OCI-LY7 (cell line): Measurements from ENCODE around the gene KLF16. TPM values are rescaled to one million over a fixed set of nuclear protein-coding genes. Genes with fewer than 3 reads are reported as not detected.

ENCODE experiments used
- BruUV-seq: library from RNA; stranded (reverse); fragments of 400-500 nt; replicated peaks from 2 replicates; lab custom pipeline; 2021; lab: Mats Ljungman, UMichigan
- CTCF ChIA-PET: fragments of 300-600 bp; sonication (Branson Sonifier 250); formaldehyde crosslinking; loops from one replicate; lab custom pipeline; 2022; ENCODE audit warnings: antibody characterized with exemption; ENCODE audit not compliant: unreplicated experiment; lab: Charles Lee
- POLR2A ChIA-PET: fragments of 300-600 bp; sonication (Branson Sonifier 250); formaldehyde crosslinking; loops from one replicate; lab custom pipeline; 2022; ENCODE audit warnings: antibody characterized with exemption; lab: Charles Lee
- DNase-seq: peaks from one replicate; pipeline ENCODE4 v3.0.0-alpha.2; 2015; ENCODE audit warnings: low spot score
- H2AFZ ChIP-seq: fragments of 200-600 bp; sonication (generic), shearing (Covaris generic); 2 replicates; pipeline ENCODE4 v1.6.1; 2014; ENCODE audit warnings: mild to moderate bottlenecking, antibody characterized with exemption, low read length, moderate library complexity
- H3K27ac ChIP-seq: fragments of 200-600 bp; sonication (generic); 2 replicates; pipeline ENCODE4 v1.5.1; 2014; ENCODE audit warnings: mixed run types, low read depth, mild to moderate bottlenecking, moderate library complexity, low read length, inconsistent platforms; ENCODE audit not compliant: poor library complexity, severe bottlenecking
- H3K36me3 ChIP-seq: fragments of 200-600 bp; sonication (generic); 2 replicates; pipeline ENCODE4 v1.6.1; 2014; ENCODE audit warnings: mild to moderate bottlenecking, antibody characterized with exemption, low read length, moderate library complexity, mixed read lengths; ENCODE audit not compliant: insufficient read depth
- H3K4me1 ChIP-seq: fragments of 200-600 bp; sonication (generic); 2 replicates; pipeline ENCODE4 v1.5.1; 2014; ENCODE audit warnings: mild to moderate bottlenecking, low read length; ENCODE audit not compliant: insufficient read depth, poor library complexity, severe bottlenecking
- H3K4me2 ChIP-seq: fragments of 200-600 bp; sonication (generic); 2 replicates; pipeline ENCODE4 v1.6.1; 2014; ENCODE audit warnings: mild to moderate bottlenecking, low read length
- H3K4me3 ChIP-seq: fragments of 200-600 bp; sonication (generic); 2 replicates; pipeline ENCODE4 v1.5.1; 2014; ENCODE audit warnings: mild to moderate bottlenecking, low read depth, low read length; ENCODE audit not compliant: poor library complexity, severe bottlenecking
- H3K79me2 ChIP-seq: fragments of 200-600 bp; sonication (generic); 2 replicates; pipeline ENCODE4 v1.6.1; 2016; ENCODE audit warnings: low read depth, mild to moderate bottlenecking, low read length, moderate library complexity, mixed read lengths; ENCODE audit not compliant: insufficient read depth
- H3K9me2 ChIP-seq: fragments of 200-600 bp; sonication (generic); 2 replicates; pipeline ENCODE4 v1.6.1; 2016; ENCODE audit warnings: mild to moderate bottlenecking, low read length, mixed read lengths; ENCODE audit not compliant: insufficient read depth
- H3K9me3 ChIP-seq: fragments of 200-600 bp; sonication (generic); 2 replicates; pipeline ENCODE4 v1.6.1; 2014; ENCODE audit warnings: mild to moderate bottlenecking, mixed run types, low read length, mixed read lengths
- H4K20me1 ChIP-seq: fragments of 200-600 bp; sonication (generic); 2 replicates; pipeline ENCODE4 v1.6.1; 2014; ENCODE audit warnings: mild to moderate bottlenecking, antibody characterized with exemption, low read length, moderate library complexity, mixed read lengths; ENCODE audit not compliant: insufficient read depth
- EZH2phosphoT487 ChIP-seq: fragments of 200-600 bp; sonication (generic); IDR thresholded peaks from 2 replicates; pipeline ENCODE4 v1.6.1; 2018; ENCODE audit warnings: low read depth, borderline replicate concordance, mild to moderate bottlenecking, mixed run types, antibody characterized with exemption, low read length, moderate library complexity, mixed read lengths
- intact Hi-C: fragments of 100-400 bp; cut with micrococcal nuclease; formaldehyde crosslinking; loops from one replicate; pipeline ENCODE4 v1.10.0; 2022; ENCODE audit not compliant: unreplicated experiment
- total RNA-seq, 2 experiments: library from RNA; depleted of rRNA in 1 of 2; stranded (reverse); fragments of >200 nt in 1 of 2; shearing (Covaris generic) in 1 of 2; gene quantifications; 2 replicates each; pipeline ENCODE4 v1.2.3, GENCODE V29; 2014 to 2022
- TF ChIP-seq, protein P1 (sequence below): fragments of 200-600 bp; sonication (generic); conservative IDR thresholded peaks from 2 replicates; pipeline ENCODE4 v1.5.1; 2014; ENCODE audit warnings: mild to moderate bottlenecking, antibody characterized with exemption, low read length, moderate library complexity, mixed read lengths

Gene KLF16
- total RNA-seq, 2 experiments from 2014 or later, result 9.6 to 44.4 TPM

GRCh38 chr19:1868971-1869370, 5.6 kb upstream of the KLF16 start:
- H3K79me2 ChIP-seq, result peaks cover 18% of the 10 kb centered on the region

DNA sequence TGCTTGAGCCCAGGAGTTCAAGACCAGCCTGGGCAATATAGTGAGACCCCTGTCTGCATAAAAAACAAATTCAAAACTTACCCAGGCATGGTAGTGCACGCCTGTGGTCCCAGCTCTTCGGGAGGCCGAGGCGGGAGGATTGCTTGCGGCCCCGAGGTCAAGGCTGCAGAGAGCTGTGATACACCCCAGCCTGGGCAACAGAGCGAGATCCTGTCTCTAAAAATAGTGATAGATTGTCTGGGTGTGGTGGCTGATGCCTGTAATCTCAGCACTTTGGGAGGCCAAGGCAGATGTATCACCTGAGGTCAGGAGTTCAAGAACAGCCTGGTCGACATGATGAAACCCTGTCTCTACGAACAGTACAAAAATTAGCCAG, 4.0 kb upstream of the KLF16 start:
- H3K36me3 ChIP-seq, result peaks cover 40% of the 10 kb centered on the region
- no peak for DNase-seq
- intact Hi-C loops, result no loop called here
- H3K9me3 ChIP-seq, result no peaks in the 10 kb centered on the region
- no TSS peak for BruUV-seq
- peaks cover 8% of the 10 kb centered on the region for H3K4me1 ChIP-seq
- no peak overlapping the region for H3K4me3 ChIP-seq
- ChIA-PET POLR2A (no interaction called here), CTCF (no interaction called here)
- TF ChIP-seq EZH2phosphoT487, result no peak
- TF ChIP-seq, protein P1, sequence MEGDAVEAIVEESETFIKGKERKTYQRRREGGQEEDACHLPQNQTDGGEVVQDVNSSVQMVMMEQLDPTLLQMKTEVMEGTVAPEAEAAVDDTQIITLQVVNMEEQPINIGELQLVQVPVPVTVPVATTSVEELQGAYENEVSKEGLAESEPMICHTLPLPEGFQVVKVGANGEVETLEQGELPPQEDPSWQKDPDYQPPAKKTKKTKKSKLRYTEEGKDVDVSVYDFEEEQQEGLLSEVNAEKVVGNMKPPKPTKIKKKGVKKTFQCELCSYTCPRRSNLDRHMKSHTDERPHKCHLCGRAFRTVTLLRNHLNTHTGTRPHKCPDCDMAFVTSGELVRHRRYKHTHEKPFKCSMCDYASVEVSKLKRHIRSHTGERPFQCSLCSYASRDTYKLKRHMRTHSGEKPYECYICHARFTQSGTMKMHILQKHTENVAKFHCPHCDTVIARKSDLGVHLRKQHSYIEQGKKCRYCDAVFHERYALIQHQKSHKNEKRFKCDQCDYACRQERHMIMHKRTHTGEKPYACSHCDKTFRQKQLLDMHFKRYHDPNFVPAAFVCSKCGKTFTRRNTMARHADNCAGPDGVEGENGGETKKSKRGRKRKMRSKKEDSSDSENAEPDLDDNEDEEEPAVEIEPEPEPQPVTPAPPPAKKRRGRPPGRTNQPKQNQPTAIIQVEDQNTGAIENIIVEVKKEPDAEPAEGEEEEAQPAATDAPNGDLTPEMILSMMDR, result no peak
- H4K20me1 ChIP-seq, result no peaks in the 10 kb centered on the region
- H3K9me2 ChIP-seq, result no peaks in the 10 kb centered on the region
- H3K27ac ChIP-seq, result no peak overlapping the region
- H2AFZ ChIP-seq, result no peak overlapping the region
- peaks cover 4% of the 10 kb centered on the region for H3K79me2 ChIP-seq
- H3K4me2 ChIP-seq, result no peak overlapping the region

More at GRCh38 chr19:1868971-1869370, 5.6 kb upstream of the KLF16 start:
- intact Hi-C loops, result no loop called here
- H3K4me3 ChIP-seq, result no peak overlapping the region
- POLR2A ChIA-PET, result no interaction called here
- CTCF ChIA-PET, result no interaction called here
- no peaks in the 10 kb centered on the region for H3K9me3 ChIP-seq
- H3K4me1 ChIP-seq, result peaks cover 16% of the 10 kb centered on the region
- no peak for DNase-seq
- no peak overlapping the region for H3K27ac ChIP-seq
- H4K20me1 ChIP-seq, result peaks cover 3% of the 10 kb centered on the region; the same call in 1 of the 2 replicates
- peaks cover 56% of the 10 kb centered on the region for H3K36me3 ChIP-seq
- no peaks in the 10 kb centered on the region for H3K9me2 ChIP-seq
- H2AFZ ChIP-seq, result no peak overlapping the region
- H3K4me2 ChIP-seq, result no peak overlapping the region
- TF ChIP-seq, protein P1, result no peak
- no peak for TF ChIP-seq EZH2phosphoT487
- BruUV-seq, result no TSS peak

GRCh38 chr19:1866693-1867348, 3.4 kb upstream of the KLF16 start:
- H3K4me3 ChIP-seq, result no peak overlapping the region
- H3K36me3 ChIP-seq, result peaks cover 42% of the 10 kb centered on the region
- no peak overlapping the region for H2AFZ ChIP-seq
- peaks cover 3% of the 10 kb centered on the region; the same call in 1 of the 2 replicates for H4K20me1 ChIP-seq
- H3K27ac ChIP-seq, result no peak overlapping the region
- no TSS peak for BruUV-seq
- H3K4me1 ChIP-seq, result peaks cover 8% of the 10 kb centered on the region
- H3K79me2 ChIP-seq, result peaks cover 8% of the 10 kb centered on the region
- H3K9me3 ChIP-seq, result no peaks in the 10 kb centered on the region
- DNase-seq, result no peak
- no peak for TF ChIP-seq EZH2phosphoT487
- TF ChIP-seq, protein P1, result no peak
- H3K9me2 ChIP-seq, result no peaks in the 10 kb centered on the region
- intact Hi-C loops, result no loop called here
- POLR2A ChIA-PET, result interaction anchor here (0.7 kb wide), 1 partner anchor 17 kb away, joined by 4 read pairs; no protein-coding TSS in a partner anchor
- CTCF ChIA-PET, result no interaction called here
- no peak overlapping the region for H3K4me2 ChIP-seq
